Measurements from ENCODE around the gene DUSP19.
"Not testable (repeated sequence)": the region's sequence is repeated elsewhere in the genome, so short reads cannot be mapped to it uniquely, and the experiment has no call there.

DUSP19 gene

GRCh38 chr2:183047486-183048125 lies 30.9 kb upstream of the DUSP19 start:
- H3K36me3 Mint-ChIP-seq (ENCODE audit: low read depth); H3K27ac Mint-ChIP-seq; H3K4me3 Mint-ChIP-seq; H3K4me1 Mint-ChIP-seq (ENCODE audit: low read depth); intact Hi-C loops (cut with micrococcal nuclease): not testable (repeated sequence)
- peaks cover 13% of the 10 kb centered on the region for H3K9me3 Mint-ChIP-seq
- H3K27me3 Mint-ChIP-seq: peaks cover 31% of the 10 kb centered on the region

GRCh38 chr2:183049420-183049819 lies 29.1 kb upstream of the DUSP19 start:
- no peaks in the 10 kb centered on the region for H3K36me3 Mint-ChIP-seq (ENCODE audit: low read depth)
- H3K27me3 Mint-ChIP-seq: peaks cover 35% of the 10 kb centered on the region
- no peak overlapping the region for H3K27ac Mint-ChIP-seq
- intact Hi-C loops (cut with micrococcal nuclease): no loop called here
- H3K4me1 Mint-ChIP-seq (ENCODE audit: low read depth): no peaks in the 10 kb centered on the region
- H3K4me3 Mint-ChIP-seq: no peak overlapping the region
- peaks cover 13% of the 10 kb centered on the region for H3K9me3 Mint-ChIP-seq

- Mint-ChIP-seq H3K36me3 (ENCODE audit: low read depth) (no peaks in the 10 kb centered on the region), H3K4me1 (ENCODE audit: low read depth) (no peaks in the 10 kb centered on the region), H3K27ac (no peak overlapping the region), H3K27me3 (peaks cover 68% of the 10 kb centered on the region), H3K9me3 (no peaks in the 10 kb centered on the region), H3K4me3 (no peak overlapping the region)
- intact Hi-C loops (cut with micrococcal nuclease): no loop called here
Measured at GRCh38 chr2:183057333-183057985, 21.1 kb upstream of the DUSP19 start.

- H3K27ac Mint-ChIP-seq: no peak overlapping the region
Measured at GRCh38 chr2:183059561-183059960, 19.0 kb upstream of the DUSP19 start.

GRCh38 chr2:183060571-183061231 lies 17.8 kb upstream of the DUSP19 start:
- H3K27ac Mint-ChIP-seq: no peak overlapping the region
- H3K4me1 Mint-ChIP-seq (ENCODE audit: low read depth): no peaks in the 10 kb centered on the region
- intact Hi-C loops (cut with micrococcal nuclease): no loop called here
- H3K9me3 Mint-ChIP-seq: no peaks in the 10 kb centered on the region
- no peak overlapping the region for H3K4me3 Mint-ChIP-seq
- no peaks in the 10 kb centered on the region for H3K36me3 Mint-ChIP-seq (ENCODE audit: low read depth)
- H3K27me3 Mint-ChIP-seq: peaks cover 62% of the 10 kb centered on the region

More at GRCh38 chr2:183059561-183059960, 19.0 kb upstream of the DUSP19 start:
- Mint-ChIP-seq H3K4me1 (ENCODE audit: low read depth) (no peaks in the 10 kb centered on the region), H3K4me3 (no peak overlapping the region), H3K36me3 (ENCODE audit: low read depth) (no peaks in the 10 kb centered on the region), H3K27me3 (peaks cover 66% of the 10 kb centered on the region), H3K9me3 (no peaks in the 10 kb centered on the region)
- intact Hi-C loops (cut with micrococcal nuclease): no loop called here

GRCh38 chr2:183063083-183063482 lies 15.5 kb upstream of the DUSP19 start:
- Mint-ChIP-seq H3K27ac (no peak overlapping the region), H3K9me3 (no peaks in the 10 kb centered on the region), H3K4me1 (ENCODE audit: low read depth) (no peaks in the 10 kb centered on the region), H3K4me3 (no peak overlapping the region), H3K36me3 (ENCODE audit: low read depth) (no peaks in the 10 kb centered on the region), H3K27me3 (peaks cover 55% of the 10 kb centered on the region)
- intact Hi-C loops (cut with micrococcal nuclease): no loop called here

- Mint-ChIP-seq H3K4me1 (ENCODE audit: low read depth) (no peaks in the 10 kb centered on the region), H3K27me3 (peaks cover 50% of the 10 kb centered on the region), H3K4me3 (no peak overlapping the region), H3K9me3 (peaks cover 13% of the 10 kb centered on the region), H3K36me3 (ENCODE audit: low read depth) (no peaks in the 10 kb centered on the region), H3K27ac (no peak overlapping the region)
- intact Hi-C loops (cut with micrococcal nuclease): no loop called here
Measured at GRCh38 chr2:183068561-183068960, 10.0 kb upstream of the DUSP19 start.

- Mint-ChIP-seq H3K9me3 (peaks cover 13% of the 10 kb centered on the region), H3K4me3 (no peak overlapping the region), H3K27me3 (peaks cover 46% of the 10 kb centered on the region), H3K36me3 (ENCODE audit: low read depth) (no peaks in the 10 kb centered on the region), H3K27ac (no peak overlapping the region), H3K4me1 (ENCODE audit: low read depth) (no peaks in the 10 kb centered on the region)
- intact Hi-C loops (cut with micrococcal nuclease): no loop called here
Measured at GRCh38 chr2:183069174-183069573, 9.4 kb upstream of the DUSP19 start.

- H3K4me1 Mint-ChIP-seq (ENCODE audit: low read depth): no peaks in the 10 kb centered on the region
- no peak overlapping the region for H3K27ac Mint-ChIP-seq
- peaks cover 39% of the 10 kb centered on the region for H3K27me3 Mint-ChIP-seq
- H3K9me3 Mint-ChIP-seq: peaks cover 13% of the 10 kb centered on the region
- H3K4me3 Mint-ChIP-seq: no peak overlapping the region
- no peaks in the 10 kb centered on the region for H3K36me3 Mint-ChIP-seq (ENCODE audit: low read depth)
- intact Hi-C loops (cut with micrococcal nuclease): no loop called here
Measured at GRCh38 chr2:183070942-183071844, 7.4 kb upstream of the DUSP19 start.

- H3K36me3 Mint-ChIP-seq (ENCODE audit: low read depth): no peaks in the 10 kb centered on the region
- peaks cover 13% of the 10 kb centered on the region for H3K9me3 Mint-ChIP-seq
- intact Hi-C loops (cut with micrococcal nuclease): no loop called here
- no peak overlapping the region for H3K4me3 Mint-ChIP-seq
- H3K4me1 Mint-ChIP-seq (ENCODE audit: low read depth): no peaks in the 10 kb centered on the region
- peaks cover 37% of the 10 kb centered on the region for H3K27me3 Mint-ChIP-seq
- H3K27ac Mint-ChIP-seq: no peak overlapping the region
Measured at GRCh38 chr2:183072177-183072576, 6.4 kb upstream of the DUSP19 start.

GRCh38 chr2:183078163-183078463 lies 434 bp upstream of the DUSP19 start:
- Mint-ChIP-seq H3K4me3 (peak overlapping the region; percentile 86), H3K9me3 (no peaks in the 10 kb centered on the region), H3K36me3 (ENCODE audit: low read depth) (no peaks in the 10 kb centered on the region), H3K27me3 (peaks cover 19% of the 10 kb centered on the region), H3K27ac (no peak overlapping the region), H3K4me1 (ENCODE audit: low read depth) (no peaks in the 10 kb centered on the region)
- intact Hi-C loops (cut with micrococcal nuclease): loop anchor here (2.0 kb wide), 1 partner anchor 47 kb away; the partner anchor contains the start of gene NUP35

GRCh38 chr2:183079139-183079775 lies 710 bp downstream of the DUSP19 start:
- no peaks in the 10 kb centered on the region for H3K4me1 Mint-ChIP-seq (ENCODE audit: low read depth)
- peak overlapping the region; percentile 61 for H3K27ac Mint-ChIP-seq
- H3K36me3 Mint-ChIP-seq (ENCODE audit: low read depth): no peaks in the 10 kb centered on the region
- peak overlapping the region; percentile 86 for H3K4me3 Mint-ChIP-seq
- peaks cover 16% of the 10 kb centered on the region for H3K27me3 Mint-ChIP-seq
- no peaks in the 10 kb centered on the region for H3K9me3 Mint-ChIP-seq
- intact Hi-C loops (cut with micrococcal nuclease): loop anchor here (2.0 kb wide), 1 partner anchor 46 kb away; the partner anchor contains the start of gene NUP35

DNA sequence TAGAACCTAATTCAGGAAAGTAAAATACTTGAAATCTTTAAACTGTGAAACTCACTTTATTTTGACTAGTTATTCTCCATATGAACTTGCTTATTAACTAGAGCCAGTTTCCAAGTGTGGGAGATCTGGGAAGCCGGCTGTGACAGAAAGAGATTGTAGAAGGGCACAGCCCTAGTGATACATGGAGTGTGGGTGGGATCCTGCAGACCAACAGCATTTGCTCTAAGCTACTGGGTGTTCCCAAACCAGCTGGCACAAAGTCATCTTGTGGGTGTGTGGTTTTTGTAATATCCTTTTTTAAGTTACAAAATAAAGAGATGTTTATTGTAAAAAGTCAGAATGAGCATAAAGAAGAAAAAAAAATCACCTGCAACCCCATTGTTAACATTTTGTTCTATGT lies 3.4 kb downstream of the DUSP19 start:
- Mint-ChIP-seq H3K4me3 (no peak overlapping the region), H3K9me3 (no peaks in the 10 kb centered on the region), H3K27ac (no peak overlapping the region), H3K27me3 (peaks cover 16% of the 10 kb centered on the region), H3K36me3 (ENCODE audit: low read depth) (no peaks in the 10 kb centered on the region), H3K4me1 (ENCODE audit: low read depth) (no peaks in the 10 kb centered on the region)
- intact Hi-C loops (cut with micrococcal nuclease): no loop called here

Data from dendritic cell treated with granulocyte-macrophage colony-stimulating factor and Interleukin-4, amounts not matched to agents 40 ng/mL and 50 ng/mL, for 4 days (primary cell).